HEK293 (cell line): ENCODE measurements around the gene ZCCHC7.

Experiments used
- CTCF ChIA-PET: fragments of 350-600 bp; formaldehyde crosslinking; extraction: SDS; loops from one replicate; lab custom pipeline; 2021; ENCODE audit warnings: antibody characterized with exemption; lab: Yijun Ruan, JAX
- POLR2A ChIA-PET: fragments of 300-600 bp; formaldehyde crosslinking; extraction: SDS; loops from one replicate; lab custom pipeline; 2020; ENCODE audit warnings: antibody characterized with exemption, inconsistent platforms; lab: Yijun Ruan, JAX
- H3K27ac ChIP-seq: fragments of 200-500 bp; sonication (Bioruptor generic); 2 replicates; pipeline ENCODE4 v1.5.1; 2014; ENCODE audit warnings: low read depth, low read length, control low read depth, inconsistent platforms; ENCODE audit errors: extremely low read depth
- H3K36me3 ChIP-seq, 2 experiments: fragments of 200-500 bp in 1 of 2; sonication (Bioruptor generic) in 1 of 2; 1 replicate in 1 of 2; 2 replicates in 1 of 2; pipeline ENCODE4 v1.5.1; 2014 to 2017; ENCODE audit warnings: inconsistent platforms in 2 of 2, low read length in 2 of 2; ENCODE audit not compliant: control insufficient read depth in 2 of 2, insufficient read depth in 1 of 2
- H3K4me1 ChIP-seq: fragments of 200-500 bp; sonication (Bioruptor generic); 2 replicates; pipeline ENCODE4 v1.5.1; 2014; ENCODE audit warnings: mild to moderate bottlenecking, low read length, inconsistent platforms; ENCODE audit not compliant: control insufficient read depth, insufficient read depth
- H3K4me3 ChIP-seq: 2 replicates; pipeline ENCODE4 v1.5.1; 2011; ENCODE audit warnings: low read depth, mild to moderate bottlenecking, control low read depth, low read length, moderate library complexity
- H3K9me3 ChIP-seq: fragments of 200-500 bp; sonication (Bioruptor generic); 2 replicates; pipeline ENCODE4 v1.5.1; 2014; ENCODE audit warnings: low read depth, low read length, inconsistent platforms; ENCODE audit not compliant: control insufficient read depth, insufficient read depth
- FEZF1 ChIP-seq: fragments of 450-650 bp; formaldehyde crosslinking; IDR thresholded peaks from 2 replicates; pipeline ENCODE4 v1.5.1; 2016; ENCODE audit warnings: missing biosample characterization, missing genetic modification characterization
- GLI2 ChIP-seq: fragments of 450-650 bp; formaldehyde crosslinking; IDR thresholded peaks from 2 replicates; pipeline ENCODE4; 2017; ENCODE audit warnings: missing biosample characterization, missing genetic modification characterization, low read depth, borderline replicate concordance
- GLIS2 ChIP-seq: fragments of 450-650 bp; formaldehyde crosslinking; IDR thresholded peaks from 2 replicates; pipeline ENCODE4 v1.5.1; 2016; ENCODE audit warnings: missing biosample characterization, missing genetic modification characterization
- KLF1 ChIP-seq: fragments of 450-650 bp; formaldehyde crosslinking; IDR thresholded peaks from 2 replicates; pipeline ENCODE4 v1.5.1; 2016; ENCODE audit warnings: missing biosample characterization, missing genetic modification characterization
- PBX3 ChIP-seq: sonication (generic); formaldehyde crosslinking; IDR thresholded peaks from 2 replicates; pipeline ENCODE4 v1.8.1; 2022; ENCODE audit warnings: mild to moderate bottlenecking, moderate library complexity, missing genetic modification reagents
- REPIN1 ChIP-seq: fragments of 450-650 bp; formaldehyde crosslinking; IDR thresholded peaks from 2 replicates; pipeline ENCODE4 v1.5.1; 2017; ENCODE audit warnings: missing biosample characterization, missing genetic modification characterization, low read depth
- ZNF121 ChIP-seq: fragments of 450-650 bp; formaldehyde crosslinking; IDR thresholded peaks from 2 replicates; pipeline ENCODE4 v1.5.1; 2016; ENCODE audit warnings: missing biosample characterization, missing genetic modification characterization
- ZNF2 ChIP-seq: fragments of 450-650 bp; formaldehyde crosslinking; IDR thresholded peaks from 2 replicates; pipeline ENCODE4 v1.5.1; 2016; ENCODE audit warnings: missing biosample characterization, missing genetic modification characterization
- ZNF239 ChIP-seq: fragments of 450-650 bp; formaldehyde crosslinking; IDR thresholded peaks from 2 replicates; pipeline ENCODE4 v1.5.1; 2016; ENCODE audit warnings: missing biosample characterization, missing genetic modification characterization
- ZNF324 ChIP-seq: fragments of 450-650 bp; formaldehyde crosslinking; IDR thresholded peaks from 2 replicates; pipeline ENCODE4 v1.5.1; 2016; ENCODE audit warnings: missing biosample characterization, missing genetic modification characterization
- ZNF354C ChIP-seq: fragments of 450-650 bp; formaldehyde crosslinking; IDR thresholded peaks from 2 replicates; pipeline ENCODE4 v1.5.1; 2016; ENCODE audit warnings: missing biosample characterization, missing genetic modification characterization, low read depth, borderline replicate concordance
- ZNF366 ChIP-seq: fragments of 450-650 bp; formaldehyde crosslinking; conservative IDR thresholded peaks from 2 replicates; pipeline ENCODE4 v1.5.1; 2016; ENCODE audit warnings: missing biosample characterization, missing genetic modification characterization
- ZNF404 ChIP-seq: fragments of 450-650 bp; formaldehyde crosslinking; IDR thresholded peaks from 2 replicates; pipeline ENCODE4 v1.5.1; 2017; ENCODE audit warnings: missing biosample characterization, missing genetic modification characterization
- ZNF549 ChIP-seq: fragments of 450-650 bp; IDR thresholded peaks from 2 replicates; pipeline ENCODE4 v1.5.1; 2018; ENCODE audit warnings: missing biosample characterization, missing genetic modification characterization, mild to moderate bottlenecking, inconsistent platforms, moderate library complexity
- ZNF561 ChIP-seq: fragments of 450-650 bp; IDR thresholded peaks from 2 replicates; pipeline ENCODE4 v1.5.1; 2018; ENCODE audit warnings: missing biosample characterization, missing genetic modification characterization, borderline replicate concordance
- ZNF629 ChIP-seq: fragments of 450-650 bp; formaldehyde crosslinking; IDR thresholded peaks from 2 replicates; pipeline ENCODE4 v1.5.1; 2017; ENCODE audit warnings: missing biosample characterization, missing genetic modification characterization
- ZNF654 ChIP-seq: fragments of 450-650 bp; formaldehyde crosslinking; IDR thresholded peaks from 2 replicates; pipeline ENCODE4 v1.5.1; 2016; ENCODE audit warnings: low read depth, missing biosample characterization, missing genetic modification characterization
- ZNF791 ChIP-seq: fragments of 450-650 bp; formaldehyde crosslinking; IDR thresholded peaks from 2 replicates; pipeline ENCODE4 v1.5.1; 2016; ENCODE audit warnings: missing biosample characterization, missing genetic modification characterization
- ZSCAN16 ChIP-seq: fragments of 450-650 bp; formaldehyde crosslinking; IDR thresholded peaks from 2 replicates; pipeline ENCODE4 v1.5.1; 2016; ENCODE audit warnings: missing biosample characterization, missing genetic modification characterization

Gene ZCCHC7

GRCh38 chr9:37383876-37384746 is 263.7 kb downstream of the ZCCHC7 start:
- no peaks in the 10 kb centered on the region for H3K36me3 ChIP-seq
- H3K4me3 ChIP-seq: no peak overlapping the region
- H3K4me1 ChIP-seq: no peaks in the 10 kb centered on the region
- TF ChIP-seq GLIS2 (tag by site-specific recombination) (no peak), ZNF654 (tag by site-specific recombination) (no peak), ZNF549 (no peak), PBX3 (CRISPR knock-in tag) (no peak), ZNF791 (tag by site-specific recombination) (no peak), ZNF366 (tag by site-specific recombination) (peak; percentile 77), FEZF1 (tag by site-specific recombination) (no peak), ZNF121 (tag by site-specific recombination) (0 out of 2 replicates have a peak, but pooled peaks have one; percentile 22), ZNF354C (tag by site-specific recombination) (no peak), ZNF239 (tag by site-specific recombination) (no peak), ZSCAN16 (tag by site-specific recombination) (no peak), ZNF2 (tag by site-specific recombination) (no peak)
- CTCF ChIA-PET: no interaction called here
- no peak overlapping the region for H3K27ac ChIP-seq
- POLR2A ChIA-PET: no interaction called here
- H3K9me3 ChIP-seq: no peaks in the 10 kb centered on the region

GRCh38 chr9:37385286-37385685 is 264.9 kb downstream of the ZCCHC7 start:
- Histone ChIP-seq H3K4me1 (no peaks in the 10 kb centered on the region), H3K4me3 (no peak overlapping the region), H3K9me3 (no peaks in the 10 kb centered on the region), H3K27ac (no peak overlapping the region), H3K36me3 (no peaks in the 10 kb centered on the region)
- CTCF ChIA-PET: interaction anchor here (0.6 to 1.3 kb wide), 2 partner anchors 22 to 329 kb away, joined by 3 read pairs; no protein-coding TSS in a partner anchor
- TF ChIP-seq ZNF404 (tag by site-specific recombination) (no peak), GLI2 (tag by site-specific recombination) (no peak), REPIN1 (tag by site-specific recombination) (no peak), ZNF324 (tag by site-specific recombination) (no peak)
- POLR2A ChIA-PET: no interaction called here

- Histone ChIP-seq H3K9me3 (no peaks in the 10 kb centered on the region), H3K27ac (no peak overlapping the region), H3K36me3 (no peaks in the 10 kb centered on the region), H3K4me1 (no peaks in the 10 kb centered on the region), H3K4me3 (no peak overlapping the region)
- CTCF ChIA-PET: interaction anchor here (0.6 to 1.1 kb wide), 5 partner anchors 10 to 391 kb away, joined by 3 to 4 read pairs (median 3); no protein-coding TSS in a partner anchor
- POLR2A ChIA-PET: interaction anchor here (0.7 kb wide), 1 partner anchor 576 kb away, joined by 3 read pairs; no protein-coding TSS in a partner anchor
- TF ChIP-seq ZNF629: no peak
- TF ChIP-seq KLF1 (tag by site-specific recombination): no peak
- TF ChIP-seq ZNF561: no peak
- TF ChIP-seq ZNF324 (tag by site-specific recombination): no peak
Observed at GRCh38 chr9:37386988-37387387, 266.6 kb downstream of the ZCCHC7 start.
